PFSK-1 (cell line): Measurements from ENCODE around the gene ATXN2. TPM values are rescaled to one million over a fixed set of nuclear protein-coding genes. Genes with fewer than 3 reads are reported as not detected.

Experiments
- FOXP2 ChIP-seq: optimal IDR thresholded peaks from 2 replicates; pipeline ENCODE3; 2011; ENCODE audit warnings: borderline replicate concordance, control low read depth, inconsistent platforms; ENCODE audit not compliant: insufficient read depth; ENCODE audit errors: extremely low read length, extremely low read depth
- POLR2AphosphoS5 ChIP-seq: IDR thresholded peaks from 2 replicates; pipeline ENCODE4 v1.6.1; 2012; ENCODE audit warnings: low read depth, mild to moderate bottlenecking, control low read depth, low read length, moderate library complexity
- REST ChIP-seq, 2 experiments: IDR thresholded peaks; 2 replicates each; pipeline versions ENCODE4 v1.6.1 to v1.8.0; 2011 to 2012; ENCODE audit warnings: low read depth in 2 of 2, low read length in 2 of 2, control low read depth in 1 of 2, inconsistent platforms in 1 of 2, mild to moderate bottlenecking in 1 of 2, moderate library complexity in 1 of 2; ENCODE audit not compliant: insufficient read depth in 1 of 2
- SIN3A ChIP-seq: IDR thresholded peaks from 2 replicates; pipeline ENCODE4 v1.6.1; 2012; ENCODE audit warnings: mild to moderate bottlenecking, low read length, moderate library complexity, borderline replicate concordance; ENCODE audit not compliant: insufficient read depth
- TAF1 ChIP-seq: IDR thresholded peaks from 2 replicates; pipeline ENCODE4 v1.6.1; 2012; ENCODE audit warnings: low read length, control low read depth, borderline replicate concordance; ENCODE audit not compliant: insufficient read depth
- polyA plus RNA-seq: library from polyadenylated mRNA; unstranded; fragments of >200 nt; gene quantifications from one replicate; pipeline ENCODE4 v1.2.1, GENCODE V29; 2012; ENCODE audit warnings: low read depth, missing spikeins; ENCODE audit not compliant: insufficient read length

ATXN2 gene
- polyA plus RNA-seq: 104 TPM

GRCh38 chr12:111598637-111599452 is at the start of gene ATXN2:
TSS of gene ATXN2 (minus strand) at chr12:111599315. CDS start at chr12:111599034, 281 bp downstream.
- TF ChIP-seq SIN3A (0 out of 2 replicates have a peak, but pooled peaks have one; percentile 16), POLR2AphosphoS5 (no peak)

- no peak for TF ChIP-seq TAF1
- no peak for TF ChIP-seq SIN3A
- no peak for TF ChIP-seq FOXP2
- no peak for TF ChIP-seq REST (IDR thresholded peaks at IDR 0.05; ENCODE audit: insufficient read depth in 1 of 2, low read depth in 2 of 2, low read length in 2 of 2)
- TF ChIP-seq POLR2AphosphoS5: no peak
Measured at GRCh38 chr12:111645433-111645832, 46.3 kb upstream of the ATXN2 start.

GRCh38 chr12:111643427-111643826 is 44.3 kb upstream of the ATXN2 start:
- no peak for TF ChIP-seq FOXP2
- TF ChIP-seq REST (IDR thresholded peaks at IDR 0.05; ENCODE audit: insufficient read depth in 1 of 2, low read depth in 2 of 2, low read length in 2 of 2): no peak
- no peak for TF ChIP-seq SIN3A
- no peak for TF ChIP-seq POLR2AphosphoS5
- no peak for TF ChIP-seq TAF1

GRCh38 chr12:111642681-111643426 is 43.7 kb upstream of the ATXN2 start:
- TF ChIP-seq FOXP2 (no peak), POLR2AphosphoS5 (no peak), TAF1 (no peak), REST (IDR thresholded peaks at IDR 0.05; ENCODE audit: insufficient read depth in 1 of 2, low read depth in 2 of 2, low read length in 2 of 2) (no peak), SIN3A (no peak)

- TF ChIP-seq POLR2AphosphoS5 (no peak), REST (IDR thresholded peaks at IDR 0.05; ENCODE audit: insufficient read depth in 1 of 2, low read depth in 2 of 2, low read length in 2 of 2) (no peak), FOXP2 (no peak), TAF1 (no peak), SIN3A (no peak)
Measured at GRCh38 chr12:111640506-111640905, 41.4 kb upstream of the ATXN2 start.
